Fibroblast of the aortic adventitia (primary cell): ENCODE measurements around the gene NFX1. TPM values are rescaled to one million over a fixed set of nuclear protein-coding genes. Genes with fewer than 3 reads are reported as not detected.

ENCODE experiments used
- DNase-seq: peaks from one replicate; pipeline ENCODE4 v3.0.0-alpha.2; 2010; ENCODE audit warnings: low read depth
- H3K4me3 ChIP-seq: 2 replicates; pipeline ENCODE4 v1.5.1; 2011; ENCODE audit warnings: low read depth, mild to moderate bottlenecking, control low read depth, low read length, moderate library complexity
- CTCF ChIP-seq: IDR thresholded peaks from 2 replicates; pipeline ENCODE4 v1.5.1; 2011; ENCODE audit warnings: mild to moderate bottlenecking, low read length, control low read depth, inconsistent platforms; ENCODE audit not compliant: insufficient read depth
- total RNA-seq: library from RNA; depleted of rRNA; stranded (reverse); fragments of >200 nt; gene quantifications from 2 replicates; pipeline ENCODE4 v1.2.3, GENCODE V29; 2012; ENCODE audit warnings: low replicate concordance

The NFX1 gene
- total RNA-seq, 1 donor: 37.2 TPM

DNA sequence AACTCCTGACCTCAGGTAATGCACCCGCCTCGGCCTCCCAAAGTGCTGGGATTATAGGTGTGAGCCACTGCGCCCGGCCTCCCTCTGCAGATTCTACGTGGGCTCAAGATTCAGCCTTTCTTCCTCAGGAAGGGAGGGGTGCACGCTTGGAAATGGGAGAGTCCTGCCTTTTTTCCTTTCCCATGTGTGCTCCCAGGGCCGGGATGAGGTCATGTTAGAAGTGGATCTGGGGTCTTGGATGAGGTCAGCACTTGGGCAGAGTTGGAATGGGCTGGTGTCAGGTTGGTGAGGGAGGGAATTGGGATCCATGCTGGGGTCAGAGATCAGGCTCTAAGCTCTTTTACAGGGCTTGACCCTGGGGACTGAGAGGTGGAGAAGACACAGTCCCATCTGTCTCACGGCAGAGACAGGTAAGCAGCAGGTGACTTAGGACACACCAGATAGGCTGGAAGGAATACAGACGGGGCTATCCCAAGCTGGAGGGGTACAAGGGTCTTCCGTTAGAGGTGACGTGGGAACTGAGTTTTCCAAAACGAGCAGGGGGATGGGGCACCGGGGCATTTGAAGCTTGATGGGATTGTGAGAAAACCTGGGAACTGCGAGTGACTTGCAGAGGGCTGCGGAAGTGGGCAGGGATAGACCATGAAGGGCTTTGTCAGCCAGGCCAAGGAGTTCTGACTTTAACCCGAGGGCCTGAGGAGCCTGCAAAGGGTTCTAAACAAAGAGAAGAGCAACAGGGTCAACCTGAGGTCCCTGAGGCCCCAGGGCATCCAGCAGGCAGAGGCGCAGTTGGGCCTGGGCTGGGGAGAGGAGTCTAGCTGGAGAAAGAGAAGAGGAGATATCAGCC is 113.8 kb downstream of the NFX1 start:
- H3K4me3 ChIP-seq: no peak overlapping the region
- DNase-seq: no peak
- TF ChIP-seq CTCF: no peak

GRCh38 chr9:33404788-33405362 is 114.6 kb downstream of the NFX1 start:
- peak; percentile 10 for DNase-seq
- no peak overlapping the region for H3K4me3 ChIP-seq
- no peak for TF ChIP-seq CTCF

DNA sequence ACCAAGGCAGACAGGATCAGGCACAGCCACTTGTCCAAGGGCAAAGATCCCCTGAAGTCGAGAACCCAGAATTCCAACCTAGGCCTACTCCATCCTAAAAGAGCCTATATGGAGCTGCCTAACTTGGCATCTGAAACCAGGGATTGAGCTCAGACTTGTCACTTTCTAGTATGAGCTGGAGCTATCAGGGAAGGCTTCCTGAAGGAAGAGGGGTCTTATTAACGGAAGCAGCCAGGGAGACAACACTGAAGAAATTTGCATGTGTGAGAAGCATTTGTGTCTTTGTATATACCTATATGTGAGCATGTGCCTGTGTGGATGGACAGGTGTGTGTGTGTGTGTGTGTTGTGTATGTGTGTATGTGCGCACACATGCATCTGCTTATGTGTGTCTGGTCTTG is 116.7 kb downstream of the NFX1 start:
- H3K4me3 ChIP-seq: no peak overlapping the region
- no peak for TF ChIP-seq CTCF
- no peak for DNase-seq

DNA sequence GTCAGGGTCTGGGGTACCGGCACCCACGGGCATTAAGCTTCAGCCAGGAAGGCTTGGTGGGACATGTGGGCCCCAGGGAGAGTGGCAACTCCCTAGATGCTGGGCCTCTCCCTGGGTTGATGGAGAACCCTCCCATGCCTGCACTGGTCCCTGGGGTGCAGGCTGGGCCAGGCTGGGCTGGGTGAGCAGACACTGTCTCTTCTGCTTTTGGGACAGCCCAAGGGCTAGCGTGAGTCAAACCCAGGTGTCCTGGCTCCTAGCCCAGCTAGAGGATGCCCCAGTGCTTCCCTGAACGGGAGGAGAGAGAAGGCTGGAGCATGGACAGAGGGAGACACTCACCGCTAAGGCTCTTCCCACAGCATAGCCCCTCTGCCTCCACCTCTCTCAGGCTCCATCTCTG is 117.8 kb downstream of the NFX1 start:
- DNase-seq: no peak
- no peak overlapping the region for H3K4me3 ChIP-seq
- TF ChIP-seq CTCF: no peak

DNA sequence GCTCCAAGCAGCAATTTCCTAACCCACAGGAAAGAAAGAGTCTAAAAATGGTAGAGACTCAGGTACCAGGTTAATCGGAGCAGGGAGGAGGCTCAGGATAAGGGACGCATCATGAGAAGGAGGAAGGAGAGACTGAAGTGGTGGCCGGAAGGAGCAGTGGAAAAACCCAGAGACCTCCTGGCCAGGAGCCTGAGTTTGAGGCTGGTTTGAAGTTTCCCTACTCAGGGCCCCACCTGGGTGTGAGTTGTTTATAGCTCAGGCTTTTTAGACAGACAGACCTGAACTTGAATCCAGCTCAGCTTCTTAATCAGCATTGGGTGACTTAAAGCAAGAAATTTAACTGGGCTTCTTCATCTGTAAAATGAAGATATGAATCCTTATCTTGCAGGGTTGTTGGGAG is 124.0 kb downstream of the NFX1 start:
- no peak overlapping the region for H3K4me3 ChIP-seq
- no peak for DNase-seq
- no peak for TF ChIP-seq CTCF

DNA sequence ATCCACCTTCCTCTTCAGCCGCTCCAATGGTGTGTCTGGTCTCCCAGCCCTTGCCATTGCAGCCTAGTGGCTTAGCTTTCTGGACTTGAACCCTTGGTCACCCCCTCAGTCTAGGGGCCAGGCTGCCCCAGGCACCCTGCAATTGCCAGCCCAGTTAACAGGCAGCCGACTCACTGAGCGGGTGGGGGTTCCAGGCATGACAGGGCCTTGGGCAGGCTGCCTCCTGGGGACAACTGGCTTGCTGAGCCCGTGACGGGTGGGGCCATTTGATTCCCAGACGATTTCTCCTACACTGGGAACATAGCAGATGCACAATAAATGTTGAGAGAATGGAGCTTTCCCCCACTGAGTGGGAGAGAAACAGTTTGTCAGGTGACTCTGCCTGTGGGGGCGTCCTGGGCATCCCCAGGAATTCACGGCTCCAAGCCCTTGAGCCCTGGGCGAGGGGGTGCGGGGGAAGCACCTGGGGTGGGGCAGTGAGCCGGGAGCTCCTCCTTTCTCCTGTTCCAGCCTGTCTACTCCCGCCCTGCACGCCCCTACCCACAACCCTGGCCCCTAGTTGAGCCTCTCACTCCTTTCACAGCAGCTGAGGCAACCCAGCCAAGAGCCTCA is 124.7 kb downstream of the NFX1 start:
- no peak for TF ChIP-seq CTCF
- no peak for DNase-seq

More for the DNA sequence above, 124.7 kb downstream of the NFX1 start:
- H3K4me3 ChIP-seq: no peak overlapping the region
